HG03521 (cell line): ENCODE results near the gene PRPF6.

Experiments used
- ATAC-seq: cut with Tn5 transposase; IDR thresholded peaks from one replicate; pipeline ENCODE4 v1.9.1; 2021; ENCODE audit warnings: mild to moderate bottlenecking, moderate library complexity; ENCODE audit not compliant: unreplicated experiment

PRPF6 gene

GRCh38 chr20:63945921-63946920 lies 34.7 kb upstream of the PRPF6 start:
- ATAC-seq, result no peak

- ATAC-seq, result no peak
These were observed 33.8 kb upstream of the PRPF6 start for GRCh38 chr20:63946986-63947637.

- ATAC-seq, result no peak
These were observed 33.1 kb upstream of the PRPF6 start for GRCh38 chr20:63947638-63948456.

- ATAC-seq, result no peak
These were observed 30.1 kb upstream of the PRPF6 start for GRCh38 chr20:63950701-63951397.

- ATAC-seq, result no peak
These were observed 29.3 kb upstream of the PRPF6 start for GRCh38 chr20:63951398-63952209.

GRCh38 chr20:63952210-63952535 lies 28.8 kb upstream of the PRPF6 start:
- ATAC-seq, result no peak

GRCh38 chr20:63952769-63953168 lies 28.2 kb upstream of the PRPF6 start:
- ATAC-seq, result no peak

GRCh38 chr20:63953764-63954429 lies 27.0 kb upstream of the PRPF6 start:
- no peak for ATAC-seq

- ATAC-seq, result no peak
These were observed 25.6 kb upstream of the PRPF6 start for GRCh38 chr20:63955281-63955826.

- peak; percentile 74 for ATAC-seq
These were observed 24.9 kb upstream of the PRPF6 start, which contains the start of gene UCKL1 for GRCh38 chr20:63955827-63956663. Gene UCKL1 (minus strand): TSS chr20:63956416. CDS start chr20:63956372, 44 bp downstream.

GRCh38 chr20:63956664-63957003 lies 24.3 kb upstream of the PRPF6 start:
- ATAC-seq, result no peak

- peak; percentile 14 for ATAC-seq
These were observed 23.8 kb upstream of the PRPF6 start for GRCh38 chr20:63957004-63957689.

- no peak for ATAC-seq
These were observed 23.1 kb upstream of the PRPF6 start for GRCh38 chr20:63957690-63958441.

GRCh38 chr20:63958471-63958870 lies 22.5 kb upstream of the PRPF6 start:
- no peak for ATAC-seq

GRCh38 chr20:63958964-63959698 lies 21.8 kb upstream of the PRPF6 start:
- no peak for ATAC-seq

GRCh38 chr20:63959699-63960075 lies 21.2 kb upstream of the PRPF6 start:
- no peak for ATAC-seq
